HEK293 (cell line): Measurements from ENCODE around the gene DCUN1D2.
"Not testable (repeated sequence)": the region's sequence is repeated elsewhere in the genome, so short reads cannot be mapped to it uniquely, and the experiment has no call there.

Experiments used
- CTCF ChIA-PET: fragments of 350-600 bp; formaldehyde crosslinking; extraction: SDS; loops from one replicate; lab custom pipeline; 2021; ENCODE audit warnings: antibody characterized with exemption; lab: Yijun Ruan, JAX
- POLR2A ChIA-PET: fragments of 300-600 bp; formaldehyde crosslinking; extraction: SDS; loops from one replicate; lab custom pipeline; 2020; ENCODE audit warnings: antibody characterized with exemption, inconsistent platforms; lab: Yijun Ruan, JAX
- H3K27ac ChIP-seq: fragments of 200-500 bp; sonication (Bioruptor generic); 2 replicates; pipeline ENCODE4 v1.5.1; 2014; ENCODE audit warnings: low read depth, low read length, control low read depth, inconsistent platforms; ENCODE audit errors: extremely low read depth
- H3K36me3 ChIP-seq, 2 experiments: fragments of 200-500 bp in 1 of 2; sonication (Bioruptor generic) in 1 of 2; 1 replicate in 1 of 2; 2 replicates in 1 of 2; pipeline ENCODE4 v1.5.1; 2014 to 2017; ENCODE audit warnings: inconsistent platforms in 2 of 2, low read length in 2 of 2; ENCODE audit not compliant: control insufficient read depth in 2 of 2, insufficient read depth in 1 of 2
- H3K4me1 ChIP-seq: fragments of 200-500 bp; sonication (Bioruptor generic); 2 replicates; pipeline ENCODE4 v1.5.1; 2014; ENCODE audit warnings: mild to moderate bottlenecking, low read length, inconsistent platforms; ENCODE audit not compliant: control insufficient read depth, insufficient read depth
- H3K4me3 ChIP-seq: 2 replicates; pipeline ENCODE4 v1.5.1; 2011; ENCODE audit warnings: low read depth, mild to moderate bottlenecking, control low read depth, low read length, moderate library complexity
- H3K9me3 ChIP-seq: fragments of 200-500 bp; sonication (Bioruptor generic); 2 replicates; pipeline ENCODE4 v1.5.1; 2014; ENCODE audit warnings: low read depth, low read length, inconsistent platforms; ENCODE audit not compliant: control insufficient read depth, insufficient read depth
- FEZF1 ChIP-seq: fragments of 450-650 bp; formaldehyde crosslinking; IDR thresholded peaks from 2 replicates; pipeline ENCODE4 v1.5.1; 2016; ENCODE audit warnings: missing biosample characterization, missing genetic modification characterization
- HOXA7 ChIP-seq: sonication (generic); formaldehyde crosslinking; IDR thresholded peaks from 2 replicates; pipeline ENCODE4 v1.8.1; 2022; ENCODE audit warnings: missing genetic modification reagents, borderline replicate concordance
- SCRT2 ChIP-seq: fragments of 450-650 bp; formaldehyde crosslinking; IDR thresholded peaks from 2 replicates; pipeline ENCODE4 v1.5.1; 2016; ENCODE audit warnings: missing biosample characterization, missing genetic modification characterization
- SP7 ChIP-seq: fragments of 450-650 bp; formaldehyde crosslinking; IDR thresholded peaks from 2 replicates; pipeline ENCODE4 v1.5.1; 2016; ENCODE audit warnings: missing biosample characterization, missing genetic modification characterization
- YY1 ChIP-seq: fragments of 450-650 bp; formaldehyde crosslinking; IDR thresholded peaks from 2 replicates; pipeline ENCODE4 v1.5.1; 2018; ENCODE audit warnings: missing biosample characterization, missing genetic modification characterization
- ZFHX2 ChIP-seq: fragments of 450-650 bp; formaldehyde crosslinking; conservative IDR thresholded peaks from 2 replicates; pipeline ENCODE4 v1.5.1; 2016; ENCODE audit warnings: missing biosample characterization, missing genetic modification characterization
- ZFP3 ChIP-seq: fragments of 450-650 bp; formaldehyde crosslinking; IDR thresholded peaks from 2 replicates; pipeline ENCODE4 v1.5.1; 2016; ENCODE audit warnings: low read depth, missing biosample characterization, missing genetic modification characterization
- ZNF2 ChIP-seq: fragments of 450-650 bp; formaldehyde crosslinking; IDR thresholded peaks from 2 replicates; pipeline ENCODE4 v1.5.1; 2016; ENCODE audit warnings: missing biosample characterization, missing genetic modification characterization
- ZNF221 ChIP-seq: fragments of 450-650 bp; formaldehyde crosslinking; IDR thresholded peaks from 2 replicates; pipeline ENCODE4 v1.5.1; 2017; ENCODE audit warnings: missing biosample characterization, missing genetic modification characterization, borderline replicate concordance
- ZNF404 ChIP-seq: fragments of 450-650 bp; formaldehyde crosslinking; IDR thresholded peaks from 2 replicates; pipeline ENCODE4 v1.5.1; 2017; ENCODE audit warnings: missing biosample characterization, missing genetic modification characterization
- ZNF416 ChIP-seq: fragments of 450-650 bp; formaldehyde crosslinking; IDR thresholded peaks from 2 replicates; pipeline ENCODE4 v1.5.1; 2016; ENCODE audit warnings: missing biosample characterization, missing genetic modification characterization
- ZNF510 ChIP-seq: fragments of 450-650 bp; formaldehyde crosslinking; IDR thresholded peaks from 2 replicates; pipeline ENCODE4 v1.5.1; 2018; ENCODE audit warnings: mild to moderate bottlenecking, missing genetic modification characterization, missing biosample characterization; ENCODE audit not compliant: insufficient replicate concordance
- ZNF555 ChIP-seq: fragments of 450-650 bp; formaldehyde crosslinking; conservative IDR thresholded peaks from 2 replicates; pipeline ENCODE4 v1.5.1; 2017; ENCODE audit warnings: missing biosample characterization, mild to moderate bottlenecking, missing genetic modification characterization, inconsistent platforms
- ZNF600 ChIP-seq: fragments of 450-650 bp; formaldehyde crosslinking; IDR thresholded peaks from 2 replicates; pipeline ENCODE4 v1.5.1; 2016; ENCODE audit warnings: missing biosample characterization, missing genetic modification characterization
- ZNF654 ChIP-seq: fragments of 450-650 bp; formaldehyde crosslinking; IDR thresholded peaks from 2 replicates; pipeline ENCODE4 v1.5.1; 2016; ENCODE audit warnings: low read depth, missing biosample characterization, missing genetic modification characterization
- ZSCAN30 ChIP-seq: fragments of 450-650 bp; IDR thresholded peaks from 2 replicates; pipeline ENCODE4 v1.5.1; 2018; ENCODE audit warnings: missing biosample characterization, mild to moderate bottlenecking, missing genetic modification characterization, moderate library complexity
- TF ChIP-seq, protein P1 (sequence below): fragments of 450-650 bp; formaldehyde crosslinking; IDR thresholded peaks from 2 replicates; pipeline ENCODE4 v1.5.1; 2017; ENCODE audit warnings: missing biosample characterization, missing genetic modification characterization
- TF ChIP-seq, protein P2 (sequence below): fragments of 450-650 bp; formaldehyde crosslinking; IDR thresholded peaks from 2 replicates; pipeline ENCODE4 v1.5.1; 2017; ENCODE audit warnings: missing biosample characterization, missing genetic modification characterization
- TF ChIP-seq, protein P3 (sequence below): fragments of 450-650 bp; formaldehyde crosslinking; IDR thresholded peaks from 2 replicates; pipeline ENCODE4 v1.5.1; 2017; ENCODE audit warnings: missing biosample characterization, missing genetic modification characterization

Gene DCUN1D2

GRCh38 chr13:113452466-113452865 is 38.0 kb downstream of the DCUN1D2 start (continued):
- TF ChIP-seq, protein P1, sequence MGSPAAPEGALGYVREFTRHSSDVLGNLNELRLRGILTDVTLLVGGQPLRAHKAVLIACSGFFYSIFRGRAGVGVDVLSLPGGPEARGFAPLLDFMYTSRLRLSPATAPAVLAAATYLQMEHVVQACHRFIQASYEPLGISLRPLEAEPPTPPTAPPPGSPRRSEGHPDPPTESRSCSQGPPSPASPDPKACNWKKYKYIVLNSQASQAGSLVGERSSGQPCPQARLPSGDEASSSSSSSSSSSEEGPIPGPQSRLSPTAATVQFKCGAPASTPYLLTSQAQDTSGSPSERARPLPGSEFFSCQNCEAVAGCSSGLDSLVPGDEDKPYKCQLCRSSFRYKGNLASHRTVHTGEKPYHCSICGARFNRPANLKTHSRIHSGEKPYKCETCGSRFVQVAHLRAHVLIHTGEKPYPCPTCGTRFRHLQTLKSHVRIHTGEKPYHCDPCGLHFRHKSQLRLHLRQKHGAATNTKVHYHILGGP (tag by site-specific recombination) = no peak
- no peak for TF ChIP-seq ZFP3 (tag by site-specific recombination)
- TF ChIP-seq, protein P2, sequence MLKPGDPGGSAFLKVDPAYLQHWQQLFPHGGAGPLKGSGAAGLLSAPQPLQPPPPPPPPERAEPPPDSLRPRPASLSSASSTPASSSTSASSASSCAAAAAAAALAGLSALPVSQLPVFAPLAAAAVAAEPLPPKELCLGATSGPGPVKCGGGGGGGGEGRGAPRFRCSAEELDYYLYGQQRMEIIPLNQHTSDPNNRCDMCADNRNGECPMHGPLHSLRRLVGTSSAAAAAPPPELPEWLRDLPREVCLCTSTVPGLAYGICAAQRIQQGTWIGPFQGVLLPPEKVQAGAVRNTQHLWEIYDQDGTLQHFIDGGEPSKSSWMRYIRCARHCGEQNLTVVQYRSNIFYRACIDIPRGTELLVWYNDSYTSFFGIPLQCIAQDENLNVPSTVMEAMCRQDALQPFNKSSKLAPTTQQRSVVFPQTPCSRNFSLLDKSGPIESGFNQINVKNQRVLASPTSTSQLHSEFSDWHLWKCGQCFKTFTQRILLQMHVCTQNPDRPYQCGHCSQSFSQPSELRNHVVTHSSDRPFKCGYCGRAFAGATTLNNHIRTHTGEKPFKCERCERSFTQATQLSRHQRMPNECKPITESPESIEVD = no peak

GRCh38 chr13:113451951-113452421 is 38.5 kb downstream of the DCUN1D2 start:
- Histone ChIP-seq H3K4me3 (no peak overlapping the region), H3K4me1 (peaks cover 4% of the 10 kb centered on the region; the same call in 1 of the 2 replicates), H3K9me3 (no peaks in the 10 kb centered on the region), H3K27ac (no peak overlapping the region)
- POLR2A ChIA-PET = no interaction called here
- CTCF ChIA-PET = interaction anchor here (0.6 to 1.7 kb wide), 6 partner anchors 10 to 378 kb away, joined by 3 to 7 read pairs (median 3); no protein-coding TSS in a partner anchor
- TF ChIP-seq FEZF1 (tag by site-specific recombination) (no peak), SCRT2 (tag by site-specific recombination) (peak; percentile 46; the same call in 1 of the 2 replicates)
- TF ChIP-seq, all 188 proteins: peak for 1
- H3K36me3 ChIP-seq = peaks cover 0 to 32% of the 10 kb centered on the region in 2 experiments; a peak in 1 of 3 replicates

- CTCF ChIA-PET = interaction anchor here (0.7 to 1.7 kb wide), 3 partner anchors 11 to 124 kb away, joined by 3 to 4 read pairs (median 4); no protein-coding TSS in a partner anchor
- H3K27ac ChIP-seq, H3K4me3 ChIP-seq, POLR2A ChIA-PET, H3K9me3 ChIP-seq, H3K4me1 ChIP-seq: not testable (repeated sequence)
- TF ChIP-seq ZNF654 (peak; percentile 21; the same call in 1 of the 2 replicates), ZFHX2 (tag by site-specific recombination) (peak; percentile 19; the same call in 1 of the 2 replicates)
- H3K36me3 ChIP-seq = peaks cover 0 to 29% of the 10 kb centered on the region in 2 experiments; a peak in 1 of 3 replicates
These were observed 39.5 kb downstream of the DCUN1D2 start for GRCh38 chr13:113450861-113451620.

DNA sequence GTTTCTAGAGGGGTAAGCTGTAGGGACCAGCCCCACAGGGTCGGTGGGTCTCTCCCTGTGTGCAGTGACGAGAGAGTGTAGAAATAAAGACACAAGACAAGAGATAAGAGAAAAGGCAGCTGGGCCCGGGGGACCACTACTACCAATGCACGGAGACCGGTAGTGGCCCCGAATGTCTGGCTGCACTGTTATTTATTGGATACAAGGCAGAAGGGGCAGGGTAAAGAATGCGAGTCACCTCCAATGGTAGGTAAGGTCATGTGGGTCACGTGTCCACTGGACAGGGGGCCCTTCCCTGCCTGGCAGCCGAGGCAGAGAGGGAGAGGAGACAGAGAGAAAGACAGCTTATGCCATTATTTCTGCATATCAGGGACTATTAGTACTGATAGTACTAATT is 40.2 kb downstream of the DCUN1D2 start:
- H3K4me1 ChIP-seq, H3K4me3 ChIP-seq, H3K27ac ChIP-seq, H3K9me3 ChIP-seq, POLR2A ChIA-PET: not testable (repeated sequence)
- peaks cover 0 to 25% of the 10 kb centered on the region in 2 experiments; a peak in 1 of 3 replicates for H3K36me3 ChIP-seq
- CTCF ChIA-PET = interaction anchor here (0.6 kb wide), 1 partner anchor 12 kb away, joined by 3 read pairs; no protein-coding TSS in a partner anchor

DNA sequence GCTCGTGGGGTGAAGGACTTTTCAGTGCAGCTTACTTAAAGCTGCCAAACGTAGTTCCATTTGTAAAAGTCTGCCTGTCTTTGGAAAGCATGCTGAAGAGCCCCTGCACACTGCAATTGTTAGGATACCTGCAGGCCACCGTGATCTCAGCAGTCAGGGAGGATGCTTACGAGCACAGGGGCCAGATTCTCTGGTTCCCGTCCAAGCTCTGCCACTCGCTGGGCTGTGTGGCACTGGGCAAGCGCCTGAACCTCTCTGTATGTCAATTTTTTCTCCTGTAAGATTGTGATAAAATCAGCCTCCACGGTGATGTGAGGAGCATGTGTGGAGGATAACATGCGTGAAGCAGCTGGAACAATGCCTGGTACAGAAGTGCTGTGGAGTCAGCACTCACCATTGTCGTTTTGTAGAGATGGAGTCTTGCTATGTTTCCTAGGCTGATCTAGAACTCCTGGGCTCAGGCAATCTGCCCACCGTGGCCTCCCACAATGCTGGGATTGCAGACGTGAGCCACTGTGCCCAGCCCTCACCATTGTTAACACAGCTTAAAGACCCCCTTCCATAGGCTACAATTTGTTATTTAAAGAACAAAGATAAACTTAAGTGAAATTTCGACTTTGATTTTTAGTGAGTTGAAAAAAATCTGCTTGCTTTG is 40.7 kb downstream of the DCUN1D2 start:
- no peak overlapping the region for H3K27ac ChIP-seq
- H3K9me3 ChIP-seq = no peaks in the 10 kb centered on the region
- peaks cover 4% of the 10 kb centered on the region; the same call in 1 of the 2 replicates for H3K4me1 ChIP-seq
- ChIA-PET POLR2A (no interaction called here), CTCF (interaction anchor here (0.6 kb wide), 1 partner anchor 13 kb away, joined by 3 read pairs; no protein-coding TSS in a partner anchor)
- H3K4me3 ChIP-seq = no peak overlapping the region
- peaks cover 0 to 19% of the 10 kb centered on the region in 2 experiments; a peak in 1 of 3 replicates for H3K36me3 ChIP-seq
- TF ChIP-seq ZSCAN30 (tag by site-specific recombination) (no peak), ZNF555 (tag by site-specific recombination) (no peak), HOXA7 (CRISPR knock-in tag) (no peak), ZNF221 (tag by site-specific recombination) (no peak), SP7 (tag by site-specific recombination) (no peak), ZNF416 (tag by site-specific recombination) (no peak), ZNF510 (tag by site-specific recombination) (no peak), YY1 (no peak), ZNF2 (no peak), ZNF600 (no peak), ZNF404 (tag by site-specific recombination) (no peak)
- TF ChIP-seq, protein P3, sequence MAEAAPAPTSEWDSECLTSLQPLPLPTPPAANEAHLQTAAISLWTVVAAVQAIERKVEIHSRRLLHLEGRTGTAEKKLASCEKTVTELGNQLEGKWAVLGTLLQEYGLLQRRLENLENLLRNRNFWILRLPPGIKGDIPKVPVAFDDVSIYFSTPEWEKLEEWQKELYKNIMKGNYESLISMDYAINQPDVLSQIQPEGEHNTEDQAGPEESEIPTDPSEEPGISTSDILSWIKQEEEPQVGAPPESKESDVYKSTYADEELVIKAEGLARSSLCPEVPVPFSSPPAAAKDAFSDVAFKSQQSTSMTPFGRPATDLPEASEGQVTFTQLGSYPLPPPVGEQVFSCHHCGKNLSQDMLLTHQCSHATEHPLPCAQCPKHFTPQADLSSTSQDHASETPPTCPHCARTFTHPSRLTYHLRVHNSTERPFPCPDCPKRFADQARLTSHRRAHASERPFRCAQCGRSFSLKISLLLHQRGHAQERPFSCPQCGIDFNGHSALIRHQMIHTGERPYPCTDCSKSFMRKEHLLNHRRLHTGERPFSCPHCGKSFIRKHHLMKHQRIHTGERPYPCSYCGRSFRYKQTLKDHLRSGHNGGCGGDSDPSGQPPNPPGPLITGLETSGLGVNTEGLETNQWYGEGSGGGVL = no peak
